ENCODE measurements around the gene FGFBP1. TPM values are rescaled to one million over a fixed set of nuclear protein-coding genes. Genes with fewer than 3 reads are reported as not detected.

Gene FGFBP1
- total RNA-seq, 1 donor from 2014 or later, result not detected

GRCh38 chr4:15961781-15962510 is 23.4 kb upstream of the FGFBP1 start:
- no peaks in the 10 kb centered on the region for H3K36me3 Mint-ChIP-seq (ENCODE audit: low read depth)
- peaks cover 16% of the 10 kb centered on the region for H3K27me3 Mint-ChIP-seq (ENCODE audit: low read depth)
- H3K27ac Mint-ChIP-seq, result no peak overlapping the region
- no peak for DNase-seq (ENCODE audit: low spot score)
- peaks cover 15% of the 10 kb centered on the region for H3K4me1 Mint-ChIP-seq (ENCODE audit: low read depth)
- intact Hi-C loops (cut with micrococcal nuclease), result loop anchor here (5.0 kb wide), 1 partner anchor 305 kb away; no protein-coding TSS in a partner anchor
- H3K4me3 Mint-ChIP-seq (ENCODE audit: low read depth), result no peak overlapping the region
- H3K9me3 Mint-ChIP-seq, result no peaks in the 10 kb centered on the region

- intact Hi-C loops (cut with micrococcal nuclease), result loop anchor here (5.0 kb wide), 1 partner anchor 721 kb away; no protein-coding TSS in a partner anchor
- Mint-ChIP-seq H3K4me3 (ENCODE audit: low read depth) (no peak overlapping the region), H3K36me3 (ENCODE audit: low read depth) (no peaks in the 10 kb centered on the region), H3K4me1 (ENCODE audit: low read depth) (peaks cover 17% of the 10 kb centered on the region), H3K9me3 (no peaks in the 10 kb centered on the region), H3K27me3 (ENCODE audit: low read depth) (peaks cover 15% of the 10 kb centered on the region), H3K27ac (no peak overlapping the region)
- DNase-seq (ENCODE audit: low spot score), result no peak
Measured at GRCh38 chr4:15958562-15958961, 20.0 kb upstream of the FGFBP1 start.

- H3K4me3 Mint-ChIP-seq (ENCODE audit: low read depth), result no peak overlapping the region
- peaks cover 14% of the 10 kb centered on the region for H3K27me3 Mint-ChIP-seq (ENCODE audit: low read depth)
- intact Hi-C loops (cut with micrococcal nuclease), result loop anchor here (1.0 to 5.0 kb wide), 4 partner anchors 74 to 719 kb away; no protein-coding TSS in a partner anchor
- no peak overlapping the region for H3K27ac Mint-ChIP-seq
- no peaks in the 10 kb centered on the region for H3K36me3 Mint-ChIP-seq (ENCODE audit: low read depth)
- peaks cover 6% of the 10 kb centered on the region for H3K4me1 Mint-ChIP-seq (ENCODE audit: low read depth)
- no peaks in the 10 kb centered on the region for H3K9me3 Mint-ChIP-seq
- DNase-seq (ENCODE audit: low spot score), result peak; percentile 68
Measured at GRCh38 chr4:15956179-15956850, 17.8 kb upstream of the FGFBP1 start.

- Mint-ChIP-seq H3K27me3 (ENCODE audit: low read depth) (peaks cover 10% of the 10 kb centered on the region), H3K4me1 (ENCODE audit: low read depth) (peaks cover 6% of the 10 kb centered on the region), H3K27ac (no peak overlapping the region), H3K9me3 (no peaks in the 10 kb centered on the region), H3K4me3 (ENCODE audit: low read depth) (no peak overlapping the region), H3K36me3 (ENCODE audit: low read depth) (no peaks in the 10 kb centered on the region)
- intact Hi-C loops (cut with micrococcal nuclease), result loop anchor here (1.0 to 5.0 kb wide), 4 partner anchors 73 to 718 kb away; no protein-coding TSS in a partner anchor
- no peak for DNase-seq (ENCODE audit: low spot score)
Measured at GRCh38 chr4:15955670-15956069, 17.1 kb upstream of the FGFBP1 start.

GRCh38 chr4:15953625-15954024 is 15.1 kb upstream of the FGFBP1 start:
- Mint-ChIP-seq H3K4me1 (ENCODE audit: low read depth) (peaks cover 6% of the 10 kb centered on the region), H3K9me3 (no peaks in the 10 kb centered on the region)
- intact Hi-C loops (cut with micrococcal nuclease), result no loop called here

GRCh38 chr4:15951781-15952180 is 13.2 kb upstream of the FGFBP1 start:
- DNase-seq (ENCODE audit: low spot score), result no peak

More at GRCh38 chr4:15953625-15954024, 15.1 kb upstream of the FGFBP1 start:
- H3K27me3 Mint-ChIP-seq (ENCODE audit: low read depth), result peaks cover 6% of the 10 kb centered on the region
- no peak overlapping the region for H3K27ac Mint-ChIP-seq
- no peak for DNase-seq (ENCODE audit: low spot score)
- no peaks in the 10 kb centered on the region for H3K36me3 Mint-ChIP-seq (ENCODE audit: low read depth)
- no peak overlapping the region for H3K4me3 Mint-ChIP-seq (ENCODE audit: low read depth)

GRCh38 chr4:15948826-15949225 is 10.3 kb upstream of the FGFBP1 start:
- intact Hi-C loops (cut with micrococcal nuclease), result no loop called here
- peaks cover 4% of the 10 kb centered on the region for H3K27me3 Mint-ChIP-seq (ENCODE audit: low read depth)
- DNase-seq (ENCODE audit: low spot score), result no peak
- no peaks in the 10 kb centered on the region for H3K36me3 Mint-ChIP-seq (ENCODE audit: low read depth)
- no peak overlapping the region for H3K27ac Mint-ChIP-seq
- no peaks in the 10 kb centered on the region for H3K9me3 Mint-ChIP-seq
- no peak overlapping the region for H3K4me3 Mint-ChIP-seq (ENCODE audit: low read depth)
- H3K4me1 Mint-ChIP-seq (ENCODE audit: low read depth), result no peaks in the 10 kb centered on the region

More at GRCh38 chr4:15951781-15952180, 13.2 kb upstream of the FGFBP1 start:
- H3K36me3 Mint-ChIP-seq (ENCODE audit: low read depth), result no peaks in the 10 kb centered on the region
- intact Hi-C loops (cut with micrococcal nuclease), result no loop called here
- H3K4me1 Mint-ChIP-seq (ENCODE audit: low read depth), result peaks cover 6% of the 10 kb centered on the region
- H3K27ac Mint-ChIP-seq, result no peak overlapping the region
- H3K4me3 Mint-ChIP-seq (ENCODE audit: low read depth), result no peak overlapping the region
- no peaks in the 10 kb centered on the region for H3K9me3 Mint-ChIP-seq
- peaks cover 6% of the 10 kb centered on the region for H3K27me3 Mint-ChIP-seq (ENCODE audit: low read depth)

GRCh38 chr4:15947684-15948083 is 9.1 kb upstream of the FGFBP1 start:
- no peaks in the 10 kb centered on the region for H3K36me3 Mint-ChIP-seq (ENCODE audit: low read depth)
- H3K27me3 Mint-ChIP-seq (ENCODE audit: low read depth), result peaks cover 4% of the 10 kb centered on the region
- intact Hi-C loops (cut with micrococcal nuclease), result no loop called here
- no peak overlapping the region for H3K27ac Mint-ChIP-seq
- no peak for DNase-seq (ENCODE audit: low spot score)
- H3K4me1 Mint-ChIP-seq (ENCODE audit: low read depth), result no peaks in the 10 kb centered on the region
- H3K9me3 Mint-ChIP-seq, result no peaks in the 10 kb centered on the region
- no peak overlapping the region for H3K4me3 Mint-ChIP-seq (ENCODE audit: low read depth)

GRCh38 chr4:15945516-15945915 is 7.0 kb upstream of the FGFBP1 start:
- intact Hi-C loops (cut with micrococcal nuclease), result no loop called here
- no peak for DNase-seq (ENCODE audit: low spot score)
- no peaks in the 10 kb centered on the region for H3K9me3 Mint-ChIP-seq
- H3K4me3 Mint-ChIP-seq (ENCODE audit: low read depth), result no peak overlapping the region
- H3K27me3 Mint-ChIP-seq (ENCODE audit: low read depth), result peaks cover 4% of the 10 kb centered on the region
- no peaks in the 10 kb centered on the region for H3K4me1 Mint-ChIP-seq (ENCODE audit: low read depth)
- no peak overlapping the region for H3K27ac Mint-ChIP-seq
- no peaks in the 10 kb centered on the region for H3K36me3 Mint-ChIP-seq (ENCODE audit: low read depth)

GRCh38 chr4:15944895-15945294 is 6.4 kb upstream of the FGFBP1 start:
- no peaks in the 10 kb centered on the region for H3K4me1 Mint-ChIP-seq (ENCODE audit: low read depth)
- intact Hi-C loops (cut with micrococcal nuclease), result no loop called here

GRCh38 chr4:15942283-15942682 is 3.7 kb upstream of the FGFBP1 start:
- no peaks in the 10 kb centered on the region for H3K36me3 Mint-ChIP-seq (ENCODE audit: low read depth)
- peaks cover 13% of the 10 kb centered on the region for H3K27me3 Mint-ChIP-seq (ENCODE audit: low read depth)
- no peak overlapping the region for H3K4me3 Mint-ChIP-seq (ENCODE audit: low read depth)
- H3K9me3 Mint-ChIP-seq, result no peaks in the 10 kb centered on the region
- intact Hi-C loops (cut with micrococcal nuclease), result no loop called here
- no peaks in the 10 kb centered on the region for H3K4me1 Mint-ChIP-seq (ENCODE audit: low read depth)
- H3K27ac Mint-ChIP-seq, result no peak overlapping the region
- no peak for DNase-seq (ENCODE audit: low spot score)

More at GRCh38 chr4:15944895-15945294, 6.4 kb upstream of the FGFBP1 start:
- Mint-ChIP-seq H3K27me3 (ENCODE audit: low read depth) (peaks cover 8% of the 10 kb centered on the region), H3K27ac (no peak overlapping the region), H3K36me3 (ENCODE audit: low read depth) (no peaks in the 10 kb centered on the region), H3K4me3 (ENCODE audit: low read depth) (no peak overlapping the region), H3K9me3 (no peaks in the 10 kb centered on the region)
- no peak for DNase-seq (ENCODE audit: low spot score)

GRCh38 chr4:15938182-15938581 is 358 bp downstream of the FGFBP1 start:
- Mint-ChIP-seq H3K4me3 (ENCODE audit: low read depth) (no peak overlapping the region), H3K4me1 (ENCODE audit: low read depth) (no peaks in the 10 kb centered on the region), H3K36me3 (ENCODE audit: low read depth) (no peaks in the 10 kb centered on the region), H3K27ac (no peak overlapping the region), H3K9me3 (no peaks in the 10 kb centered on the region), H3K27me3 (ENCODE audit: low read depth) (peaks cover 15% of the 10 kb centered on the region)
- intact Hi-C loops (cut with micrococcal nuclease), result no loop called here
- no peak for DNase-seq (ENCODE audit: low spot score)

GRCh38 chr4:15936495-15936894 is 2.0 kb downstream of the FGFBP1 start:
- H3K4me3 Mint-ChIP-seq (ENCODE audit: low read depth), result no peak overlapping the region
- no peaks in the 10 kb centered on the region for H3K4me1 Mint-ChIP-seq (ENCODE audit: low read depth)
- intact Hi-C loops (cut with micrococcal nuclease), result no loop called here
- no peaks in the 10 kb centered on the region for H3K36me3 Mint-ChIP-seq (ENCODE audit: low read depth)
- no peak overlapping the region for H3K27ac Mint-ChIP-seq
- no peaks in the 10 kb centered on the region for H3K9me3 Mint-ChIP-seq
- no peak for DNase-seq (ENCODE audit: low spot score)
- peaks cover 15% of the 10 kb centered on the region for H3K27me3 Mint-ChIP-seq (ENCODE audit: low read depth)
